Right ventricle myocardium inferior (tissue), 1 donor: ENCODE measurements around the gene WWP2. TPM values are rescaled to one million over a fixed set of nuclear protein-coding genes. Genes with fewer than 3 reads are reported as not detected.
"Not testable (repeated sequence)": the region's sequence is repeated elsewhere in the genome, so short reads cannot be mapped to it uniquely, and the experiment has no call there.

ENCODE experiments used
- ATAC-seq: fragments of 200-7000 bp; cut with Tn5 transposase; one replicate; pipeline ENCODE4 v1.9.1; 2020; ENCODE audit warnings: mild to moderate bottlenecking, moderate library complexity
- DNase-seq: peaks from one replicate; pipeline ENCODE4 v3.0.0; 2021; ENCODE audit errors: missing footprints
- intact Hi-C: fragments of 100-400 bp; cut with DNase I; formaldehyde crosslinking; loops from one replicate; pipeline ENCODE4 v1.11.0; 2022
- long read RNA-seq: library from polyadenylated mRNA; unstranded; transcript quantifications from one replicate; pipeline ENCODE4 v2.0.0, GENCODE V29; 2021
- total RNA-seq: library from RNA; stranded (reverse); fragmentation: NEBNext Ultra II Directional; extraction: Animal tissue kit (Norgen Biotek cat#: 25700); gene quantifications from one replicate; pipeline ENCODE4 v1.2.1, GENCODE V29; 2021
- donor health status: DM: no; HTN: yes; CAD: no; lungs with severe emphysema.

WWP2 gene
- total RNA-seq, result 24.8 TPM
- long read RNA-seq, partial matches to known transcripts, result 14 of 19 reads
- long read RNA-seq, other reads (novel, unspliced or antisense), result 3 of 19 reads

- ATAC-seq (peak; percentile 83), DNase-seq (peak; percentile 93)
- intact Hi-C loops, result no loop called here
These were observed at the start of gene WWP2 for GRCh38 chr16:69761983-69762813. WWP2 (plus strand) TSS chr16:69762332; CDS start chr16:69787011, 24,679 bp downstream.

GRCh38 chr16:69712914-69713581 lies 49.1 kb upstream of the WWP2 start:
- ATAC-seq, result no peak
- intact Hi-C loops, result no loop called here
- no peak for DNase-seq

GRCh38 chr16:69717066-69717465 lies 45.1 kb upstream of the WWP2 start:
- ATAC-seq, result no peak
- intact Hi-C loops, result no loop called here
- no peak for DNase-seq

GRCh38 chr16:69718111-69718764 lies 43.9 kb upstream of the WWP2 start:
- intact Hi-C loops, result no loop called here
- ATAC-seq, result no peak
- no peak for DNase-seq

GRCh38 chr16:69720822-69721430 lies 41.2 kb upstream of the WWP2 start:
- ATAC-seq (no peak), DNase-seq (no peak)
- intact Hi-C loops, result no loop called here

GRCh38 chr16:69721441-69721957 lies 40.6 kb upstream of the WWP2 start:
- no peak for ATAC-seq
- no peak for DNase-seq
- intact Hi-C loops, result no loop called here

- no peak for DNase-seq
- intact Hi-C loops, result no loop called here
- ATAC-seq, result no peak
These were observed 37.7 kb upstream of the WWP2 start for GRCh38 chr16:69724414-69724873.

GRCh38 chr16:69724981-69725479 lies 37.1 kb upstream of the WWP2 start:
- no peak for DNase-seq
- intact Hi-C loops, result no loop called here

GRCh38 chr16:69725480-69726312 lies 36.4 kb upstream of the WWP2 start:
- intact Hi-C loops, result no loop called here
- no peak for DNase-seq
- ATAC-seq, result no peak

More at GRCh38 chr16:69724981-69725479, 37.1 kb upstream of the WWP2 start:
- ATAC-seq, result peak; percentile 8

GRCh38 chr16:69726313-69727060 lies 35.6 kb upstream of the WWP2 start, which contains the start of gene NQO1:
NQO1 (minus strand) TSS chr16:69726560; CDS start chr16:69726439, 121 bp downstream.
- peak; percentile 95 for DNase-seq
- intact Hi-C loops, result no loop called here
- peak; percentile 98 for ATAC-seq

- ATAC-seq (no peak), DNase-seq (no peak)
- intact Hi-C loops, result no loop called here
These were observed 34.2 kb upstream of the WWP2 start for GRCh38 chr16:69727916-69728270.

GRCh38 chr16:69729030-69729429 lies 33.1 kb upstream of the WWP2 start:
- intact Hi-C loops, ATAC-seq, DNase-seq: not testable (repeated sequence)

- DNase-seq, intact Hi-C loops, ATAC-seq: not testable (repeated sequence)
These were observed 30.9 kb upstream of the WWP2 start for GRCh38 chr16:69731280-69731679.

GRCh38 chr16:69732101-69732500 lies 30.0 kb upstream of the WWP2 start:
- intact Hi-C loops, result no loop called here
- ATAC-seq (no peak), DNase-seq (no peak)

- intact Hi-C loops, result no loop called here
- DNase-seq (no peak), ATAC-seq (no peak)
These were observed 20.6 kb upstream of the WWP2 start for GRCh38 chr16:69741519-69741918.

- peak; percentile 28 for ATAC-seq
- intact Hi-C loops, result no loop called here
- DNase-seq, result peak; percentile 89
These were observed 19.9 kb upstream of the WWP2 start for GRCh38 chr16:69741951-69742904.
